ENCODE results near the gene ATL3.
"Not testable (repeated sequence)": the region's sequence is repeated elsewhere in the genome, so short reads cannot be mapped to it uniquely, and the experiment has no call there.

- not testable (repeated sequence) for TF ChIP-seq CTCF (IDR thresholded peaks at IDR 0.05; ENCODE audit: low read depth, low read length); POLR2A (IDR thresholded peaks at IDR 0.05; ENCODE audit: extremely low read depth, insufficient read length)
Observed at GRCh38 chr11:63685158-63685721, 14.1 kb upstream of the ATL3 start.

Data from NB4 (cell line).